NCI-H2196 treated with DMSO at 0.1 percent for 48 hours (cell line): ENCODE data around the gene DSG3.
"Not testable (repeated sequence)": the region's sequence is repeated elsewhere in the genome, so short reads cannot be mapped to it uniquely, and the experiment has no call there.

Experiments
- DNase-seq: peaks from one replicate; lab custom pipeline; 2025; ENCODE audit not compliant: unreplicated experiment; lab: John Stamatoyannopoulos, UW

Gene DSG3

DNA sequence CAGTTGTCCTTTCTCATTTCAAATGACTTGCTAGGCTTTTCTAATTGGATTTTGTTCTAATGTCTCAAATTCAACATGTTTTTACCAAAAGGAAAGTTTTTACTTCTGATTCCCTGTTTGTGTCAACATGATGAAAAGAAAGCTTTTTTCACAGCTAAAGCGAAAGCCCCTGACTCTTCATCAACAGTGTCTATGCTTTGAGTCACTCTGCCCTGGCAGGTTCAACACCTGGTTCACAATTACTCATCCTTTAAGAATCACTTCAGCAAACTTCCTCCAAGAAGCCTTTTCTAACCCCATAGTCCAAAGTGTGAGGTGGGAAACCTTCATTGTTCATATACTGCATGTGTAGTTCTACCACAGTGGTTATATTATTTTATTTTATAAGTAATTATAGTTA, 42.8 kb downstream of the DSG3 start:
- DNase-seq = no peak

GRCh38 chr18:31490833-31491232, 43.3 kb downstream of the DSG3 start:
- DNase-seq = no peak

DNA sequence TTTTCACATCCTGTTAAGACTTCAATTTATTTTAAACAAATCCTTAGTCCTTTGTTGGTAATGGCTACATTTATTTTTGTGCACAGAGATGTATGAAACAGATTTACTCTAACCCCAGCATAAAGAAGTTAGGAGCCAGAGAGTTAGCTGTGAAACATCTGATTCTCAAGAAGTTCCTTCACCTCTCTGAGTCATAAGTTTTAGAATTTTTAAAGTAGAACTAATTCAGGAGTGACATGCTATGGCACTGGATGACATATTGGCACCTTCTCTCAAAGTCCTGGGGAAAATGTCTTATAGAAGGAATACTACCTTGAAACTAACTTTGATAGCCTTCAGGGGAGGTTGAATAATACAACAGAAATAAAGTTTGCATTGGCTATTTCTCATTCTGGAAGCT, 44.0 kb downstream of the DSG3 start:
- no peak for DNase-seq

DNA sequence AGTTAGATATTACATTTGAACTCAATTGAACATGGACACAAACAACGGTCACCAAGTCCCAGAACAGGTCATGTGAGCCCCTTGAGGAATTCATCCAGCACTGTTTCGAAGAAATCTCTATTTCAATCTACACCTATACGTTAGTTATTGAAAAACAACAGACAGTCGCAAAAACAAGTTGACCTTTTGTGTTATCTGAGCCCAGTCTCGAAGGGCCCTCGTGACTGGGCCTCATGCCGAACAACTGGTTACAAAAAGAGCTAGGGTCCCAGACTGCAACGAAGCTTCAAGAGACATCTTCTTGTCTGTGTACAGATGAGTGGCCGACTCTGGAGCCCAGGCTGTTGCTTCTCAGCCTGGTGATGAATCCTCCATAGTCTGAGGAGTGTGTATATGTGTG, 45.1 kb downstream of the DSG3 start:
- DNase-seq = no peak

GRCh38 chr18:31493171-31493570, 45.6 kb downstream of the DSG3 start:
- no peak for DNase-seq

- no peak for DNase-seq
These were observed 46.4 kb downstream of the DSG3 start for GRCh38 chr18:31493941-31494340.

GRCh38 chr18:31494705-31495244, 47.2 kb downstream of the DSG3 start:
- not testable (repeated sequence) for DNase-seq

DNA sequence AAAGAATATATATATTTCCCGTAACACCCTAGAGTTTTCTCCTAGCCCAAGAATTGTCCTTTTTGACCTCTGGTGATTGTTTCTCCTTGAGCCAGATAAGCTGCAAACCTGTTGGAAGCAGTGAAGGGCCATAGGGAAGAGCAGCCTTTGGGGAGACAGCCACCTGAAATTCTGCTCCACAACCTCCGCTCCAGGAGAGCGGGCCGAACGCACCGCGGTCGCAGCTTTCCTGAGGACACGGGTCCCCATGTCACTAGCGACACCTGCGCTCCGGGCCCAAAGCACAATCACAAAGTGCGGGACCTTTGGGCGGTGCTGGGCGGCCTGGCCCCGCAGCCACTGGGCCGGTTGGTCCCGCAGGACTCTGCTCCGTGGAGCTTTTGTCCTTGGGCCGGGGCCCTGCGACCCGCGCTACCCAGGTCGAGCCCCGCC, 49.9 kb downstream of the DSG3 start:
- no peak for DNase-seq

DNA sequence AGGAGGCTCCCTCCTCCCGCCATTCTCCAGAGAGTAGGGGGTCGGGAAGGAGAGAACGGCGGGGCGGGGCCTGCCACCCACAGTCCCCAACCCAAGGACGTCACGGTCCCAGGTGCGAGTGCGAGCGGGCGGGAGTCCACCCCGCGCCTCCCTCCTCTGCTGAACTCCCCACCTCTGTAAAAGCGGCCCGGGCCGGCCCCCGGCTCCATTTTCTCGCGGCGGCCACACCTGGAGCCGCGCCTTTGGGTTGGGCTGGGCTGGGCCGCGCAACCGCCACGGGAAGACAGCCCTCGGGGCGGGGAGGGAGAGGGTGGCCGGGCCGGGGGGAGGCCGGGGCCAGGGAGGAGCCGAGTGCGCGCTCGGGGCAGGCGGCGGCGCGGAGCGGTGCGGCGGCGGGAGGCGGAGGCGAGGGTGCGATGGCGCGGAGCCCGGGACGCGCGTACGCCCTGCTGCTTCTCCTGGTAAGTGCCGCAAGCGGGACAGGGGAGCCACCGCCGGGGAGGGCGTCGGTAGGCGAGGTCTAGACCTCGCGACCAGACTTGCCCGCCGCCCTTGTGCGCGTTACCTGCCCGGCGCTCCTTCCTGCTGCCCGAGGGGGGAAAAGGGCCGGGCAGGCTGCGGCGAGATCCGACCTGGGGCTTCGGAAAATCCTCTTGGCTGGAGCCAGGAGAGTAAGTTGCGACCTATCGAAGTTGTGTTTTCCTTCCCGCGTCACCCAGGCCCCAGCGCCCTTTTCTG, 50.5 kb downstream of the DSG3 start, which contains the start of gene DSG2:
Gene DSG2 (plus strand): TSS at position 342 of the 738 bp plus-strand sequence. CDS start 75 bp downstream, at position 417.
- peak; percentile 18 for DNase-seq

- DNase-seq = no peak
These were observed 51.3 kb downstream of the DSG3 start for GRCh38 chr18:31498574-31499524.

- no peak for DNase-seq
These were observed 52.6 kb downstream of the DSG3 start for GRCh38 chr18:31500051-31500688.

GRCh38 chr18:31503011-31503410, 55.5 kb downstream of the DSG3 start:
- DNase-seq = no peak

DNA sequence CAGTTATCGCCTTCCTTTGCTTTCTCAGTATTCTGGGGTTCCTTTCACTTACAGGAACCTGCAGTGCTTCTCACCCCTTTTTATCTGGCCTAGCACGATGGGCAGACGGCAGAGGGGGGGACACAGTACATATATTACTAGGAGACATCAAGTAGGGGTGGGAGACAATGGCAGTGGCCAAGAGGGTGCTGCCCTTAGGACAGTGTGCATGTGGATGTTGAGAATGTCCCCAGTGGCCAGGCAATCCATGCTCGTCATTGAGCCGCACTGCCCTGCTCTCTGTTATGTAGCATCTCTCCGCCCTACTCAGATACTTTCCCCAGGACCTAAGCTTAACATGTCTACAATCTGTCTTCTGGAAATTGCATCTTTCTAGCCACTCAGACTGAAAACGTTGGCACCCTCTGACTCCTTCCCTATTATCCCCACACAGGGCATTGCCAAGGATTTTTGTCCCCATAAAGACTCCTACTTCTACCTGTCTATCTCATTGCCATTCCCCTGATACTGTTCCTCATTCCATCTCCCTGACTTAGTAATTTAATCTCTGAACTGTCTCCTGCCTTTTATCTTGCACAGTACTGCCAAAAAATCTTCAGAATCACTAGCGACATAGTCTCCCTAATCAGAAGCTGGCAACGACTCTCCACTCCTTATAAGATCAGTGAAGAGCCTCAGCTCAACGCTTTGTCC, 57.1 kb downstream of the DSG3 start:
- DNase-seq = no peak

GRCh38 chr18:31505156-31505555, 57.6 kb downstream of the DSG3 start:
- no peak for DNase-seq

GRCh38 chr18:31506024-31506742, 58.6 kb downstream of the DSG3 start:
- no peak for DNase-seq

- DNase-seq = not testable (repeated sequence)
These were observed 59.6 kb downstream of the DSG3 start for GRCh38 chr18:31507124-31507523.

DNA sequence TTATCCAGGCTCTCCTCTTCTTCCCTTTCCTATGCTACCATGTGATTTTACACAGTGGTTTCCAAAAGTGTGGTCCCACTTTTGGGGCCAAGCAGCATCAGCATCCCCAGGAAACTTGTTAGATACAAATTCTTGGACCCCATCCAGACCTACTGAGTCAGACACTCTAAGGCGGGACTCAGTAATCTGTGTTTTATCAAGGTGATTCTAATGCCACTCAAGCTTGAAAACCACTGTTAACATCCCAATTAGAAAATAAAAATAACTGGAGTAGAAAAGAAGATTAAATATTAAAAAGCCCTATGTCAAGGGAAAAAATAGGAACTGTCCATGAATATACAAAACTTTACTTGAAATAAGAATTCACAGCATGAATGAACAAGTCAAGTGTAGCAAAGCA, 61.2 kb downstream of the DSG3 start:
- DNase-seq = no peak

GRCh38 chr18:31509571-31509970, 62.0 kb downstream of the DSG3 start:
- no peak for DNase-seq

- DNase-seq = no peak
These were observed 62.8 kb downstream of the DSG3 start for GRCh38 chr18:31510319-31510718.

GRCh38 chr18:31511098-31511497, 63.6 kb downstream of the DSG3 start:
- DNase-seq = no peak
